Kidney (tissue), 14 donors: ENCODE results near the gene KRT77. TPM values are rescaled to one million over a fixed set of nuclear protein-coding genes. Genes with fewer than 3 reads are reported as not detected.

Experiments used
- DNase-seq, 5 donors: peaks; one replicate each; pipeline ENCODE4 v3.0.0-alpha.2; 2013 to 2020
- FAIRE-seq: peaks from 2 replicates; lab custom pipeline; 2012; peaks lifted over from hg19 to GRCh38; lab: Jason Lieb, UNC
- H3K27ac ChIP-seq, 2 donors: one replicate each; pipeline ENCODE4 v1.7.0; 2013; ENCODE audit warnings: low read depth in 2 of 2, low read length in 2 of 2, inconsistent platforms in 1 of 2
- H3K27me3 ChIP-seq: one replicate; pipeline ENCODE4 v1.7.1; 2013; ENCODE audit warnings: low read length, inconsistent platforms; ENCODE audit not compliant: control insufficient read depth, insufficient read depth
- H3K36me3 ChIP-seq, 3 donors: one replicate each; pipeline versions ENCODE4 v1.7.0 to v1.7.1; 2013; ENCODE audit warnings: low read length in 3 of 3, control low read depth in 1 of 3, inconsistent platforms in 1 of 3; ENCODE audit not compliant: insufficient read depth in 3 of 3, control insufficient read depth in 2 of 3
- H3K4me1 ChIP-seq, 3 donors: one replicate each; pipeline versions ENCODE4 v1.7.0 to v1.7.1; 2013; ENCODE audit warnings: low read length in 3 of 3, inconsistent platforms in 1 of 3, low read depth in 1 of 3; ENCODE audit not compliant: control insufficient read depth in 2 of 3, insufficient read depth in 2 of 3
- H3K4me3 ChIP-seq, 3 donors: one replicate each; pipeline versions ENCODE4 v1.7.0 to v1.8.1; 2013; ENCODE audit warnings: low read length in 3 of 3, control low read depth in 1 of 3, inconsistent platforms in 1 of 3
- H3K9ac ChIP-seq, 3 donors: one replicate each; pipeline versions ENCODE4 v1.7.0 to v1.7.1; 2013; ENCODE audit warnings: low read length in 3 of 3, control low read depth in 1 of 3, inconsistent platforms in 1 of 3
- H3K9me3 ChIP-seq, 3 donors: one replicate each; pipeline versions ENCODE4 v1.7.0 to v1.7.1; 2013; ENCODE audit warnings: low read length in 3 of 3, control low read depth in 1 of 3, inconsistent platforms in 1 of 3; ENCODE audit not compliant: control insufficient read depth in 2 of 3, insufficient read depth in 1 of 3
- intact Hi-C: fragments of 100-400 bp; cut with DNase I; formaldehyde crosslinking; loops from one replicate; pipeline ENCODE4 v1.11.1; 2022
- polyA plus RNA-seq: library from polyadenylated mRNA; stranded (reverse); fragments of 350-450 nt; fragmentation: Illumina TruSeq; extraction: RNeasy Lipid Tissue Mini Kit (QIAGEN cat#74804); gene quantifications from one replicate; pipeline ENCODE4 v1.2.3, GENCODE V29; 2014; ENCODE audit warnings: low read depth, low replicate concordance; ENCODE audit not compliant: insufficient read depth
- total RNA-seq: library from RNA; stranded (reverse); fragmentation: NEBNext Ultra II Directional; extraction: Animal tissue kit (Norgen Biotek cat#: 25700); gene quantifications from one replicate; pipeline ENCODE4 v1.2.1, GENCODE V29; 2021
- TF ChIP-seq, protein P1 (sequence below): IDR thresholded peaks from 3 replicates; pipeline ENCODE4 v1.5.1; 2012; ENCODE audit warnings: mild to moderate bottlenecking, moderate library complexity, borderline replicate concordance; ENCODE audit not compliant: insufficient read depth; ENCODE audit errors: extremely low read depth
- donor health status: control.
- donor health status: control.
- donor health status: control.
- donor health status: control.
- donor health status: control.
- donor health status: DM: yes; HTN: yes; CAD: no.
- donor health status: Normal renal cell carcinoma (clear cell type).

The KRT77 gene
- total and polyA plus RNA-seq, 2 donors from 2014 or later, result not detected

DNA sequence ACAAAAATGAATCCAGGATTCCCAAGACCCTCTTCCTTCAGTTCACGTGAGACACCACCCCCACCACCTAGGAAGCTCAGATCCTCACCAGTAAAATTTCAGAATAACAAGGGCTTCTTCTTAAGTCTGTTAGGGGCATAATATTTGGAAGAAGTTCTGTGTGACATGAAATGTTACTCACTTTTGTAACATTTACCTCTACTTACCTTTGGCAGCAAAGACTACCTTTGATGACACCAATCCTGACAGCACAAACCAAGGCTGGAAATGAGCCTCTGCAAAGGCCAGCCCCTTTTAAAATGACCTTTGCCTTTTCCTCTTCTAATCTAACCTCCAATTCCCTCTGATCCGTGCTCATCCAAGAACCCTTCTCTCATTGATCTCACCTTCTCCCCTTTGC lies 19.4 kb upstream of the KRT77 start:
- H3K36me3 ChIP-seq, result no peaks in the 10 kb centered on the region
- no peak overlapping the region for H3K27ac ChIP-seq
- TF ChIP-seq, protein P1, sequence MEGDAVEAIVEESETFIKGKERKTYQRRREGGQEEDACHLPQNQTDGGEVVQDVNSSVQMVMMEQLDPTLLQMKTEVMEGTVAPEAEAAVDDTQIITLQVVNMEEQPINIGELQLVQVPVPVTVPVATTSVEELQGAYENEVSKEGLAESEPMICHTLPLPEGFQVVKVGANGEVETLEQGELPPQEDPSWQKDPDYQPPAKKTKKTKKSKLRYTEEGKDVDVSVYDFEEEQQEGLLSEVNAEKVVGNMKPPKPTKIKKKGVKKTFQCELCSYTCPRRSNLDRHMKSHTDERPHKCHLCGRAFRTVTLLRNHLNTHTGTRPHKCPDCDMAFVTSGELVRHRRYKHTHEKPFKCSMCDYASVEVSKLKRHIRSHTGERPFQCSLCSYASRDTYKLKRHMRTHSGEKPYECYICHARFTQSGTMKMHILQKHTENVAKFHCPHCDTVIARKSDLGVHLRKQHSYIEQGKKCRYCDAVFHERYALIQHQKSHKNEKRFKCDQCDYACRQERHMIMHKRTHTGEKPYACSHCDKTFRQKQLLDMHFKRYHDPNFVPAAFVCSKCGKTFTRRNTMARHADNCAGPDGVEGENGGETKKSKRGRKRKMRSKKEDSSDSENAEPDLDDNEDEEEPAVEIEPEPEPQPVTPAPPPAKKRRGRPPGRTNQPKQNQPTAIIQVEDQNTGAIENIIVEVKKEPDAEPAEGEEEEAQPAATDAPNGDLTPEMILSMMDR, result no peak
- H3K27me3 ChIP-seq, result no peaks in the 10 kb centered on the region
- no peak overlapping the region for H3K4me3 ChIP-seq
- DNase-seq, result no peak
- intact Hi-C loops, result no loop called here
- no peak for FAIRE-seq
- H3K9ac ChIP-seq, result no peak overlapping the region
- no peaks in the 10 kb centered on the region for H3K9me3 ChIP-seq
- H3K4me1 ChIP-seq, result no peaks in the 10 kb centered on the region

- Histone ChIP-seq H3K9me3 (no peaks in the 10 kb centered on the region), H3K4me3 (no peak overlapping the region), H3K27me3 (no peaks in the 10 kb centered on the region), H3K27ac (no peak overlapping the region), H3K9ac (no peak overlapping the region), H3K4me1 (no peaks in the 10 kb centered on the region), H3K36me3 (no peaks in the 10 kb centered on the region)
- intact Hi-C loops, result no loop called here
- DNase-seq, result no peak
- TF ChIP-seq, protein P1, result no peak
- no peak for FAIRE-seq
Measured at GRCh38 chr12:52721838-52722470, 18.6 kb upstream of the KRT77 start.

DNA sequence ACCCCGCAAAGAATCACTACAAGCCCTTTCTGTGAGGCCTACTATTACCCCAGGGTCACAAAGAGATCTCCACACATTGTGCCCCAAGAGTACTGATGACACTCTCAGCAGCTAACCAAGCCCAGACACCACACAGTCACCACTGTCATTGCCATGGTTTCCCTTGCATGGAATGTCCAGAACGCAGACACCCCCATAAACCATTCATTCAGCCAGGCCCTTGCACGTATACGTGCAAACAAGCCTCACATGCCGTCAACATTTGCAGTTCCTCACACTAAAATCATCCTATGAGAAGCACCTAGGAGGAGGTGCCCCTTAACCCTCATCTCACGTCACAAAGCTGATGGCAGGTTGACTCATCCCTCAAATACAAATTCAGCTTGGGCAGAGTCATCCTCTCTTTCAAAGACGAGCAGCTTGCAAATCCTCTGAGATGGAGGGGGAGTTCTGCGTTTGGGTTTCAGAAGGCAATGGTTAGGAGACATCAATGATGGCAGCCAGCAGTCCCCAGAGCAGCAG lies 17.1 kb upstream of the KRT77 start:
- no peaks in the 10 kb centered on the region for H3K27me3 ChIP-seq
- TF ChIP-seq, protein P1, result no peak
- DNase-seq (no peak), FAIRE-seq (no peak)
- intact Hi-C loops, result no loop called here
- H3K9ac ChIP-seq, result no peak overlapping the region
- no peaks in the 10 kb centered on the region for H3K36me3 ChIP-seq
- no peak overlapping the region for H3K27ac ChIP-seq
- H3K4me1 ChIP-seq, result no peaks in the 10 kb centered on the region
- no peaks in the 10 kb centered on the region for H3K9me3 ChIP-seq
- no peak overlapping the region for H3K4me3 ChIP-seq
